HepG2 (cell line): ENCODE measurements around the gene PCNX4. TPM values are rescaled to one million over a fixed set of nuclear protein-coding genes. Genes with fewer than 3 reads are reported as not detected.

Source experiments
- ATAC-seq: fragments of 200-7000 bp; cut with Tn5 transposase; 3 replicates; pipeline ENCODE4 v1.9.1; 2020; ENCODE audit warnings: mild to moderate bottlenecking, moderate library complexity
- BruUV-seq: library from RNA; stranded (reverse); fragments of 400-500 nt; replicated peaks from 2 replicates; lab custom pipeline; 2021; lab: Mats Ljungman, UMichigan
- CTCF ChIA-PET: fragments of 300-600 bp; formaldehyde crosslinking; extraction: SDS; loops from one replicate; lab custom pipeline; 2021; ENCODE audit warnings: low total read pairs, inconsistent platforms, low intra/inter-chr PET ratio; lab: Yijun Ruan, JAX
- POLR2A ChIA-PET: fragments of 350-600 bp; sonication (Branson Sonifier 250); formaldehyde crosslinking; loops from one replicate; lab custom pipeline; 2020; ENCODE audit warnings: antibody characterized with exemption, inconsistent platforms; lab: Yijun Ruan, JAX
- DNase-seq: peaks from one replicate; pipeline ENCODE4 v3.0.0-alpha.2; 2015; ENCODE audit warnings: low spot score
- FAIRE-seq: peaks from 3 replicates; lab custom pipeline; 2011; peaks lifted over from hg19 to GRCh38; lab: Jason Lieb, UNC
- H2AFZ ChIP-seq: one replicate; pipeline ENCODE4 v1.6.1; 2011; ENCODE audit warnings: low read length, inconsistent platforms
- H3K27ac ChIP-seq: fragments of 300-600 bp; 3 replicates; pipeline ENCODE4 v1.8.0; 2011; ENCODE audit warnings: mixed run types, mild to moderate bottlenecking, mixed read lengths, low read length, inconsistent platforms; ENCODE audit not compliant: insufficient read depth; ENCODE audit errors: extremely low read length
- H3K27me3 ChIP-seq, 2 experiments: fragments of 200-600 bp in 1 of 2; 2 replicates in 1 of 2; 3 replicates in 1 of 2; pipeline versions ENCODE4 v1.6.0 to v1.8.0; 2011; ENCODE audit warnings: low read length in 2 of 2, mild to moderate bottlenecking in 2 of 2, moderate library complexity in 2 of 2, inconsistent platforms in 1 of 2; ENCODE audit not compliant: insufficient read depth in 2 of 2, control insufficient read depth in 1 of 2
- H3K36me3 ChIP-seq, 2 experiments: fragments of 200-600 bp in 1 of 2; replicated peaks in 1 of 2; 2 replicates in 1 of 2; 3 replicates in 1 of 2; pipeline versions ENCODE4 v1.5.1 to v1.8.0; 2011; ENCODE audit warnings: low read length in 2 of 2, inconsistent platforms in 1 of 2; ENCODE audit not compliant: insufficient read depth in 2 of 2, control insufficient read depth in 1 of 2
- H3K4me1 ChIP-seq: 2 replicates; pipeline ENCODE4 v1.5.1; 2012; ENCODE audit warnings: low read length, inconsistent platforms; ENCODE audit not compliant: insufficient read depth
- H3K4me2 ChIP-seq: 2 replicates; pipeline ENCODE4 v1.6.0; 2011; ENCODE audit warnings: low read depth, low read length, inconsistent platforms
- H3K4me3 ChIP-seq, 3 experiments: fragments of 200-600 bp in 1 of 3; sonication (generic), shearing (Covaris generic) in 1 of 3; replicated peaks in 1 of 3; 2 replicates each; pipeline ENCODE4 v1.5.1; 2011 to 2016; ENCODE audit warnings: low read length in 3 of 3, inconsistent platforms in 2 of 3, low read depth in 2 of 3, mild to moderate bottlenecking in 2 of 3, control low read depth in 1 of 3, mixed read lengths in 1 of 3; ENCODE audit not compliant: insufficient read depth in 1 of 3
- H3K79me2 ChIP-seq: one replicate; pipeline ENCODE4 v1.6.1; 2011; ENCODE audit warnings: low read length, inconsistent platforms; ENCODE audit not compliant: insufficient read depth
- H3K9ac ChIP-seq: 2 replicates; pipeline ENCODE4 v1.6.0; 2011; ENCODE audit warnings: mild to moderate bottlenecking, low read depth, low read length, inconsistent platforms; ENCODE audit not compliant: insufficient read depth
- H3K9me3 ChIP-seq: 2 replicates; pipeline ENCODE4 v1.5.1; 2012; ENCODE audit warnings: mild to moderate bottlenecking, low read length
- H4K20me1 ChIP-seq: 2 replicates; pipeline ENCODE4 v1.6.0; 2011; ENCODE audit warnings: inconsistent platforms, mild to moderate bottlenecking, low read length, moderate library complexity; ENCODE audit not compliant: insufficient read depth
- ATM ChIP-seq: fragments of 450-650 bp; IDR thresholded peaks from 2 replicates; pipeline ENCODE4 v1.7.1; 2017; ENCODE audit warnings: mild to moderate bottlenecking, borderline replicate concordance
- CEBPB ChIP-seq: IDR thresholded peaks from 2 replicates; pipeline ENCODE4 v1.6.1; 2011; ENCODE audit warnings: low read depth, low read length, improper control_type of control experiment, borderline replicate concordance
- CEBPZ ChIP-seq: IDR thresholded peaks from 2 replicates; pipeline ENCODE4 v1.6.1; 2012; ENCODE audit warnings: low read length, improper control_type of control experiment
- EHMT2 ChIP-seq: fragments of 200-600 bp; sonication (generic); IDR thresholded peaks from 2 replicates; pipeline ENCODE4 v1.7.0; 2017; ENCODE audit warnings: antibody characterized with exemption, low read depth, low read length, borderline replicate concordance
- MAZ ChIP-seq, 2 experiments: sonication (generic) in 1 of 2; formaldehyde crosslinking in 1 of 2; IDR thresholded peaks; 2 replicates each; pipeline versions ENCODE4 v1.5.0 to v1.6.1; 2012 to 2020; ENCODE audit warnings: low read depth in 2 of 2, mild to moderate bottlenecking in 2 of 2, borderline replicate concordance in 1 of 2, improper control_type of control experiment in 1 of 2, low read length in 1 of 2, missing genetic modification reagents in 1 of 2, moderate library complexity in 1 of 2
- MLX ChIP-seq: IDR thresholded peaks from 2 replicates; pipeline ENCODE4 v1.6.1; 2016
- NBN ChIP-seq: fragments of 450-650 bp; conservative IDR thresholded peaks from 2 replicates; pipeline ENCODE4 v1.6.1; 2017
- TEAD2 ChIP-seq: sonication (generic); formaldehyde crosslinking; IDR thresholded peaks from 2 replicates; pipeline ENCODE4 v1.9.0; 2021; ENCODE audit warnings: missing genetic modification reagents
- XBP1 ChIP-seq: sonication (generic); formaldehyde crosslinking; IDR thresholded peaks from 2 replicates; pipeline ENCODE4 v1.5.0; 2020; ENCODE audit warnings: missing genetic modification reagents
- ZBTB38 ChIP-seq: sonication (generic); formaldehyde crosslinking; IDR thresholded peaks from 2 replicates; pipeline ENCODE4 v1.5.1; 2020; ENCODE audit warnings: mild to moderate bottlenecking, missing genetic modification reagents
- ZEB1 ChIP-seq: IDR thresholded peaks from 2 replicates; pipeline ENCODE4 v1.6.1; 2012; ENCODE audit warnings: mild to moderate bottlenecking, low read depth, inconsistent platforms; ENCODE audit not compliant: insufficient replicate concordance
- ZNF10 ChIP-seq: sonication (generic); formaldehyde crosslinking; IDR thresholded peaks from 2 replicates; pipeline ENCODE4 v1.4.0; 2020; ENCODE audit warnings: mild to moderate bottlenecking, low read depth, missing genetic modification reagents, borderline replicate concordance
- ZNF547 ChIP-seq: sonication (generic); formaldehyde crosslinking; IDR thresholded peaks from 2 replicates; pipeline ENCODE4 v1.5.1; 2020; ENCODE audit warnings: mild to moderate bottlenecking, missing genetic modification reagents
- ZNF562 ChIP-seq: sonication (generic); formaldehyde crosslinking; IDR thresholded peaks from 2 replicates; pipeline ENCODE4 v1.8.0; 2022; ENCODE audit warnings: missing genetic modification reagents, borderline replicate concordance
- ZNF609 ChIP-seq: sonication (generic); formaldehyde crosslinking; IDR thresholded peaks from 2 replicates; pipeline ENCODE4 v1.4.0; 2020; ENCODE audit warnings: mild to moderate bottlenecking, missing genetic modification reagents, borderline replicate concordance
- ZNF788 ChIP-seq: sonication (generic); formaldehyde crosslinking; IDR thresholded peaks from 2 replicates; pipeline ENCODE4 v1.5.0; 2020; ENCODE audit warnings: mild to moderate bottlenecking, missing genetic modification reagents, borderline replicate concordance
- ZNF790 ChIP-seq: sonication (generic); formaldehyde crosslinking; IDR thresholded peaks from 2 replicates; pipeline ENCODE4 v1.8.0; 2022; ENCODE audit warnings: missing genetic modification reagents, mild to moderate bottlenecking, borderline replicate concordance
- WGBS: methylation state at CpG from one replicate; pipeline ENCODE4 v1.1.6; 2017; ENCODE audit warnings: low lambda C conversion rate; 5-methylcytosine and 5-hydroxymethylcytosine counted together
- in situ Hi-C: cut with HindIII; loops from 2 replicates; pipeline ENCODE4 v1.10.0; 2017; ENCODE audit warnings: low pct_unique_long_range_greater_than_20kb; ENCODE audit not compliant: extremely low pct_ligation_motif_present
- intact Hi-C: fragments of 100-400 bp; cut with micrococcal nuclease; formaldehyde crosslinking; loops from one replicate; pipeline ENCODE4 v1.10.0; 2022; ENCODE audit not compliant: unreplicated experiment
- polyA plus RNA-seq, 8 experiments: library from polyadenylated mRNA; depleted of rRNA in 3 of 8; stranded (reverse) in 7 of 8; unstranded in 1 of 8; fragments of >200 nt; fragmentation: Illumina TruSeq in 4 of 8; extraction: Trizol in 4 of 8; gene quantifications; 2 replicates each; pipeline versions ENCODE4 v1.2.1 to v1.2.3, GENCODE V29; 2011 to 2016; ENCODE audit warnings: low read depth in 4 of 8, missing spikeins in 1 of 8, mixed read lengths in 1 of 8; ENCODE audit not compliant: insufficient read depth in 1 of 8
- total RNA-seq, 5 experiments: library from RNA; depleted of rRNA; stranded (reverse); fragments of >200 nt; fragmentation: Illumina TruSeq; extraction: Trizol; gene quantifications; 2 replicates each; pipeline ENCODE4 v1.2.3, GENCODE V29; 2016; ENCODE audit warnings: low read depth in 1 of 5

Gene PCNX4
- total and polyA plus RNA-seq, 2 of the 13 experiments (the other 11 are each of a cell fraction or from before 2014, with no cell fraction given) = 28.6 to 43.0 TPM

GRCh38 chr14:60087668-60088067, 4.1 kb upstream of the PCNX4 start:
- H3K79me2 ChIP-seq = peaks cover 5% of the 10 kb centered on the region
- no peak overlapping the region for H3K4me3 ChIP-seq
- in situ Hi-C loops (no loop called here), intact Hi-C loops (no loop called here)
- ATAC-seq (no peak), DNase-seq (no peak), FAIRE-seq (no peak)
- peaks cover 0 to 3% of the 10 kb centered on the region in 2 experiments; a peak in 1 of 5 replicates for H3K27me3 ChIP-seq
- H3K4me1 ChIP-seq = no peaks in the 10 kb centered on the region
- H3K27ac ChIP-seq = no peak overlapping the region
- no peak overlapping the region for H2AFZ ChIP-seq
- H3K9ac ChIP-seq = no peak overlapping the region
- H3K4me2 ChIP-seq = no peak overlapping the region
- WGBS = 56% methylated on average over 3 of the region's 3 CpGs
- H3K36me3 ChIP-seq = no peaks in the 10 kb centered on the region
- BruUV-seq = no TSS peak
- CTCF ChIA-PET = no interaction called here
- POLR2A ChIA-PET = no interaction called here
- no peaks in the 10 kb centered on the region for H4K20me1 ChIP-seq
- H3K9me3 ChIP-seq = no peaks in the 10 kb centered on the region
- no peak for TF ChIP-seq NBN
- TF ChIP-seq ZBTB38 (CRISPR knock-in tag) = no peak
- TF ChIP-seq ATM = no peak
- TF ChIP-seq ZNF562 (CRISPR knock-in tag) = no peak
- TF ChIP-seq ZNF10 (CRISPR knock-in tag) = no peak
- no peak for TF ChIP-seq ZNF788
- no peak for TF ChIP-seq CEBPZ
- TF ChIP-seq TEAD2 = no peak
- no peak for TF ChIP-seq ZNF547 (CRISPR knock-in tag)
- TF ChIP-seq ZNF790 (CRISPR knock-in tag) = no peak
- TF ChIP-seq MAZ (IDR thresholded peaks at IDR 0.05; ENCODE audit: borderline replicate concordance, low read depth, low read length) = no peak
- TF ChIP-seq MAZ (CRISPR knock-in tag; IDR thresholded peaks at IDR 0.05; ENCODE audit: low read depth) = no peak
- TF ChIP-seq CEBPB = no peak
- TF ChIP-seq XBP1 = no peak
- no peak for TF ChIP-seq EHMT2
- TF ChIP-seq ZNF609 (CRISPR knock-in tag) = no peak
- no peak for TF ChIP-seq ZEB1
- no peak for TF ChIP-seq MLX (CRISPR knock-in tag)
